CD4-positive, alpha-beta T cell treated with Interleukin-15 for 4 hours (primary cell): Measurements from ENCODE around the gene SPOCK3.
"Not testable (repeated sequence)": the region's sequence is repeated elsewhere in the genome, so short reads cannot be mapped to it uniquely, and the experiment has no call there.

ENCODE experiments used
- DNase-seq: peaks from one replicate; pipeline ENCODE4 v3.0.0-alpha.2; 2020; ENCODE audit warnings: low spot score

SPOCK3 gene

DNA sequence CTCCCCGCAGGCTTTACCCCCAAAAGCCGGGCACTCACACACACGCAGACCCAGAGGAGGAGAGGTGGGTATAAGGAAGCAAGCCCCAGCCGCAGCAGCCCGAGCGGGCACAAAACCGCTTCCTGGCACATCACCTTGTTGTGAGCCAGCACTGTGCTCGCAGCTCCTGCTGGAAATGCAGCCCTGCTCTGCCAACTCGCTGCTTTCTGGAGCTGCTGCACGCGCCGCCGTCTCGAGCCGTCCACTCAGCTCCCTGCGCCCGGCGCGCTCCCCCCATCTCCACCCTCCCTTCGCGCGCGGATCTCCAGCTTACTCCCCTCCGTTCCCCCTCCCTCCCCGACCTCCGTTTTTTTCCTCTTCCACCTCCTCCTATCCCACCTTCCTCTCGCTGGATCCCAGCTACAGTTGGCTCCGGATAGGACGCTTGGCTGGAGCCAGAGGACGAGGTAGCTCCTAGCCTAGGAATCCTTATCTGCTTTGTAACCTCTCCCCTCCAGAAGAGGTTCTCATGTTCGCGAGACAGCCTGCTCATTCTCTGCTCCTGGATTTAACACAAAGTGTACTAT is at the start of gene SPOCK3:
SPOCK3 (minus strand) TSS at position 179 of the 566 bp plus-strand sequence.
- no peak for DNase-seq

DNA sequence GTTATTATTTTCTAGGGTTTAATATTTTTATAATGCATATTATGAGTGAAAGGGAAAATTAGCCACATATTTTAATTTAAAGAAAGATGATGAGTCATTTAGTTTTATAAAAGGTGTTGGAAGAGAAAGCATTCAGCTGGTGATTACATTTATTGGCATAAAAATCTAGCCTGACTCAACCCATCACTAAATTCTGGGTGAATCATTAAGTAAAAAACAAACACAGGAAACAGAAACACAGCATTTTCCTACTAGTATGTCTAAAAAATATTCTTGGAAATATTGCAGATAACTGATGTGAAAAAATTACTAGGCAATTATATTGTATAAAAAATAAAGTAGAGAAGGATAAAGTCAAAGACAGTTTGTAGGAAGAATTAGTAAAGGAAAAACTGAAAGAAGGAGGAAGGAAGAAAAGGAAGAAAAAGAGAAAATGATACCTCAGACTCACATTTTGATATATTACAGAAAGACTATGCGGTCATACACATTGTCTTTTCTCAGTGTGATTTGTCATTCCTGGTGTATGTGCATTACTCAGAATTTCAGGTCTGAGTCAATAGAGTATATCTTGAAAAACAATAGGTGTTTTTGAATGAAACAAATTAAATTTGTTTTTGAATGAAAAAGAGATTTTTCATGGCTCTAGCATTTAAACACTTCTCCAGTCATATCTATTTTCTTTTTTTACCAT is 48.0 kb upstream of the SPOCK3 start:
- DNase-seq: no peak

DNA sequence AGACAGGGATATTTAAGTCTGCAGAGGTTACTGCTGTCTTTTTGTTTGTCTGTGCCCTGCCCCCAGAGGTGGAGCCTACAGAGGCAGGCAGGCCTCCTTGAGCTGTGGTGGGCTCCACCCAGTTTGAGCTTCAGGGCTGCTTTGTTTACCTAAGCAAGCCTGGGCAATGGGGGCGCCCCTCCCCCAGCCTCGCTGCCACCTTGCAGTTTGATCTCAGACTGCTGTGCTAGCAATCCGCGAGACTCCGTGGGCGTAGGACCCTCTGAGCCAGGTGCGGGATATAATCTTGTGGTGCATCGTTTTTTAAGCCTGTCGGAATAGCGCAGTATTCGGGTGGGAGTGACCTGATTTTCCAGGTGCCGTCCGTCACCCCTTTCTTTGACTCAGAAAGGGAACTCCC is 47.3 kb upstream of the SPOCK3 start:
- not testable (repeated sequence) for DNase-seq

DNA sequence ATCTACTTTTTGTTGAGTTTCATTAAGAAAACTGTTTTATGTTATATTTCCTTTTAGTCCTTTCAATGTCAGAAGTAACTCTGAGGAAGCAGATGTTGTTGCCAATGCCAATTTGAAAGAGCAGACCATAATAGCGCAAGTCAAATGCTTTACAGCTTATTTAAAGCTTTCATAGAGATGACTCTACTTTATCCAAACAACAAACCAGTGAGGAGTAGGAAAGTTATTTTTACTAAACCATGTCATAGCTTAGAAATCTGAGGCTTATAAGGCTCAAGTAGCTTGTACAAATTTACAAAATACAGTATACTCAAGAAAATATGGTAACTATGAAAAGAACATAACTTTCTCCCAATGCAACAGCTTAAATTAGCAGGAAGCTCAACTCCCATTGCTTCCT is 40.1 kb upstream of the SPOCK3 start:
- no peak for DNase-seq

DNA sequence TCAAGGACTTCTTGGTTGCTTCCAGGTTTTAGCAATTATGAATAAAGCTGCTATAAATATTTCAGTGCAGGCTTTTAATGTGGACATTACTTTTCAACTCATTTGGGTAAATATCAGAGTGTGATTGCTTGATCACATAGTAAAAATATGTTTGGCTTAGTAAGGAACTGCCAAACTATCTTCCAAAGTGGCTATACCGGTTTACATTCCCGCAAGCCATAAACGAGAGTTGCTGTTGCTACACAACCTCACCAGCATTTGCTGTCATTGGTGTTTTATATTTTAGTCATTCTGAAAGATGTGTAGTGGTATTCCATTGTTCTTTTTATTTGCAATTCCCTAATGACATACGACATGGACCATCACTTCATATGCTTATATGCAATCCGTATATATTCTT is 30.9 kb upstream of the SPOCK3 start:
- no peak for DNase-seq

DNA sequence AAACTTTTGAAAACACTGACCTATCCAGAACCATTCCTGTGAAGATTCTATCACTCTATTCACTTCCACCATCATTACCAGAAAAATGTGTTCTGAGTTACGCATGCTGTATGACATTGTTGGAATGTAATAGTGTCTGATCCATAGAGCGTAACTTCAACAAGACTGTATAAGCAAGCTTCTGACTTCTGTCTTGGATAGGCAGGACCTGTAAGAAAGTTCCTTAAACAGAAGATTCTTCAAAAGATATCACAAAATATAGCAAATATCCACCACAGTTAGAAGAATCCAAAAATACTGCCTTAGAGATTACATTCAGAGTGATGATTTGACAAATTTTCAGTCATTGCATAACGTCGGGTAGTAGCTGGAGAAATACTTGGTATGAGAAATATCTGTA is 14.0 kb upstream of the SPOCK3 start:
- no peak for DNase-seq

DNA sequence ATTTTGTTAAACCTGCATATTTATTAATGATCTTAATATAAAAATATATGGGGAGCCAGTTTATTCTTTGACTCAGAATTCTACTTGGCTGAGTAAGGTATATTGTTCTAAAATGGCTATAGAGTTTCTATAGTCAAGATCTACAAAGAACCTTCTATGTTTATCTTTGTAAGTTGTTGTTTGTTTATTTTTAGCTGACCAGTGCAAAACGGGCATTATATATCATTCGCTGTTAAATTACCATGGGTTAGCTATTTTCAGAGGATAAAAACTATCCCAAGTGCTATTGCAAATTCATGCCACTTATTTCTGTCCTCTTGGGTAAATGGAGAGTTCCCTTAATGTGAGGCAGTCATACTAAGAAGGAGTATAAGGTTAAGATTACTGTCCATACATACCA is 5.3 kb upstream of the SPOCK3 start:
- DNase-seq: no peak

DNA sequence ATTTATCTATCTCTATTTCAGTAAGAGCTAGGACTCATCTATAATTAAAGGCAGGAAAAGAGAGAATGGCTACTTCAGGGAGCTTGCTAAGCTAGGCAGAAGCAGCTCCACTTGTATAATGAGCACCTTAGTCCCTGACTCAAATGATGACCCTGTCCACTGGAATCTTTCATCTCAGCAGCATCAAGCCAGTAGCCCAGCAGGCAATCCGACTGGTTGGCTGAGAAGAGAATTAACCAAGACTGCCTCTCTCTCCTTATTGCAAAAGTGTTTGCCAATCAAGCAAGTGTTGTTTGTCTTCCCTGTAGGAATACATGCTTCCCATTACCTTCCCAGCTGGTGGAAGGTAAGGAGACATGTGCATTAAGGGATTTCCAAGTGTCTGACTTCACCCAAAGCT is 3.9 kb upstream of the SPOCK3 start:
- no peak for DNase-seq

DNA sequence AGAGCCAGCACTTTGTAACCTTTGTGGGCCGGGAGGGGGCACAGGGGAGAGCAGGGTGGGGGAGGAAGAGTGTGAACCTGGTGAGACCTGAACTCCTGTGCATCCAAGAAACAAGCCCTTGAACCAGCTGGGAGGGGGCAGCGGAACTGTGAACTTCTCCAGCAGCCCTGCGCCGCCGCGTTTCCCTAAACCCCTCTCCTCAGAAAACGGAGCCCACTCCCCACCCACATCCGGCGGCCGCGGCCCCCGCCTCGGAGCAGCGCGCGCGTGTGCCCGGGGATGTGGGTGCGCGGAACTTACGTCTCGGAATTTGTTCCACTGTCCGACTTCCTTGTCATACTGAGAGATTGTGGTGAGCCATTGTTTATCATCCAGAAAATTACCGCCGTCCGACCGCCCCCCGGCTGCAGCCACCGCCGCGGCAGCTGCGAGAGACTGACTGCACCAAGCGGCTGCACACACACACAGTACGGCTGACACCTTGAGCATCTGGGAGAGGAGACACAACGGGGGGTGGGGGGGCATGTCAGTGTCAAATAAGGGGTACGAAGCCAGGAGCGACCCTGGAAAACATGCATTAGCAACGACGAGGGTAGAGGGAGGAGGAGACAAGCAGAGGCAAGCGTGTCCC is 494 bp downstream of the SPOCK3 start:
- DNase-seq: no peak

DNA sequence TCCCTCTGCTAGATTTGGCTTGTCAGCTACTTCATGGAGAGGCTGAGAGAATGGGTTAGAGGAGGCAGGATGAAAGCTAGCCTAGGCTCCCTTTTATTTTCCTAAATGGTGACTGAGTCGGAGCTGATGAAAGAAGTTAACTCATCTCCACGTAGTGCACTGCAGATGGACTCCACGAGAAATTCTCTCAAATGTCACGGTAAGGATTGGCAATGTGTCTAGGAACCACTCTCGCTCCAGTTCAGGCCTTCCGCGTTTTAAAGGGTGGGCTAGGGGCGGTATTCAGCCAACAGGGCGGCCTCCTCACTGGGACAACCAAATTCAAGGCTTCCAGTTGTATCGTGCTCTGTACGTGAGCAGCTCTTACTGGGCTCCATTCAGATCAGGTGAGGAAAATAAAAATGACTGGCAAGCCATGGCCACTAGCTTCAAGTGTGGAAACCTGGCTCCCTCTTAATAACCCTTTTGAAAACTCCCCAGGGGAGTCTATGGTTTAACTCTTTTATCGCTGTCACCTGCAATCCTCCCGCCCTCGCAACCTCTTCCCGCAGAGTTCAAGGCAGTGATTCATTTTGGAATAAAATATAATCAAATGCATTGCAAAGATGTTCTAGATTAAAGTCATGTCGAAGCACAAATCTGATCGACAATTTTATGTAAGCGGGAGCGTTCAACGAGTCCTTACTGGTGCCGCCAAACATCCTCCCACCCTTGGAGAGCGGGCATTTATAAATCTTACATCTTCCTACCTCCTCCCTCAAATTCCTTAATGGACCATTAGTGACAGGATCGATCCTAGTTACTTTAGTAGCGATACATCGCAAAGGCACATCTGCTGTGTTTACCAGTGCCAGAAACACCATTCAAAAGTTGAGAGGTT is 1.2 kb downstream of the SPOCK3 start:
- DNase-seq: no peak

DNA sequence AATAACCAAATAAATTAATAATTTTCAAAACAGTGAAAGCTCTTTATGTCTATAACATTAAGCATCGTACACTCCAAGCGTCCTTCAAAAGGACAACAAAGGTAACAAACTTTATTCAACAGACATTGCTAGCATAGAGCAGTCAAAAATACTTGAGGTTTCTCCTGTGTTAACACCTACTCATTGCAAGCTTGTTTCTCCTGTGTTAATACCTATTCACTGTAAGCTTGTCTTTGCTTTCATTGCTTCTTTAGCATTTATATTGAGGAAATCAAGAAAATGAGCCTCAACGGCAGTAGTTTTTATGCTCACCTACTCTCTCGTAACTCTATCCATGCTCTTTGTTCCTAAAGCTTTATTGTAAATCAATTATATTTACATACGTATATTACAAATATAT is 3.5 kb downstream of the SPOCK3 start:
- DNase-seq: no peak

DNA sequence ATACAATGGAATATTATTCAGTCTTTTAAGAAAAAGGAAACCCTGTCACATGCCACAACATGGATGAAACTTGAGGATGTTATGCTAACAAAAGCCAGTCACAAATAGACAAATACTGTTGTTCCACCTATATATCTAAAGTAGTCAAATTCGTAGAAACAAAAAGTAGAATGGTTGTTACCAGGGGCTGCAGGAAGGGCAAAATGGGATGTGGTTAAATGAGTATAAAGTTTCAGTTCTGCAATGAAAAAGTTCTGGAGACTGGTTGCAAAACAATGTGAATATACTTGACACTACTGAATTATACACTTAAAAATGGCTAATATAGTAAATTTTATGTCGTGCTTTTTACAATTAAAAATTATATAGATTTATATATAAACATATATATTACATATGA is 12.2 kb downstream of the SPOCK3 start:
- DNase-seq: no peak

DNA sequence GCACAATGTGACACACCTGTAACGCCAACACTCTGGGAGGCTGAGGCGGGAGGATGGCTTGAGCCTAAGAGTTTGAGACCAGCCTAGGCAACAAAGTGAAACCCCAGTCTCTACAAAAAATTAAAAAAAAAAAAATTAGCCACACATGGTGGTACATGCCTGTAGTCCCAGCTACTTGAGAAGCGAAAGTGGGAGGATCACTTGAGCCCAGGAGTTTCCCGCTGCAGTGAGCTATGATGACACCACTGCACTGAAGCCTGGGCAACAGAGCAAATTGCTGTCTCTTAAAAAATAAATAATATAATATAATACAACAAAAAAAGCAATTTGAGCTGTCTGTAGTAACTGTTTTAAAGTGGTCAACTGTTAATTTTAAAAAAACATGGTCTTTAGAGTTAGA is 13.2 kb downstream of the SPOCK3 start:
- DNase-seq: no peak

DNA sequence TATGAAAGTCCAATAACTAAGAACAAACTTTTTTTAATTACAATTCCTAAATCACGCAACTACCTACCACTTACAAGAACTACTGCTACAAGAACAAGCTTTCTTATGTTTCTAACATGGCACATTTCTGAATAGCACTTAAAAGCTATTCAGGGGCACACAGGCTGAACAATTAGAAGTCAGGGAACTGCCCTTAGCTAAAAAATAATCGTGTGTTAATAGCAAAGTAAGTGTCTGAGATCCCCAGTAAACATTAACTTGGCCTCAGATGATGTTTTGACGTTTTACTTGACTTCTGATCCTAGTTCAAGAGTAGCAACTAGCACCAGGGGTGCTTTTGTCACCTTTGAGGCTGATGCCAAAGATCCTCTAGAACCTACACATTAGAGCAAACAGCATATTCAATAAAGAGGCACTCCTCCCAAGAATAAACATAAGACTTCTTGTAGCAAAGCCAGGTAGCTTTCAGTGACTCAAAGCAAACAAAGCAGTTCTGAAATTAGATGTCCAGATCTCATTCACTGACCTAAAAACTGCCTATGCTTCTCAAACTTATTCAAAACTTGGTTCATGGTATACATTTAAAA is 16.2 kb downstream of the SPOCK3 start:
- DNase-seq: no peak

DNA sequence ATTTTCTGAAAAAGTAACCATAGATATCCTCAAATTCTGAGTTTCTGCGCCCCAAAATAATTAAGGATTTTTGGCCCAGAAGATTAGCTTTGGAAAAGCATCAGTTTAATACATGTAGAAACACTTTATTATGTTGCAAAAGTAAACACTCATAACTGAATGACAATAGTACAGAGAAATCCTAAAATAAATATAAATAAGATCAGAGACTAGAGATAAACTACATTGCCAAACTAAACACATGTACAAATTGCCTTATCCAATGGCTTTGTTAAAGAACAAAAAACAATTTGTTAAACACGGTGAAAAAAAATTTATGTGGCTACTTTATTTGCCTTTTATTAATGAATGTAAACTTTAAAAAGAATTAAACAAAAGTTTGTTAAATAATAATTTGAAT is 17.5 kb downstream of the SPOCK3 start:
- no peak for DNase-seq

DNA sequence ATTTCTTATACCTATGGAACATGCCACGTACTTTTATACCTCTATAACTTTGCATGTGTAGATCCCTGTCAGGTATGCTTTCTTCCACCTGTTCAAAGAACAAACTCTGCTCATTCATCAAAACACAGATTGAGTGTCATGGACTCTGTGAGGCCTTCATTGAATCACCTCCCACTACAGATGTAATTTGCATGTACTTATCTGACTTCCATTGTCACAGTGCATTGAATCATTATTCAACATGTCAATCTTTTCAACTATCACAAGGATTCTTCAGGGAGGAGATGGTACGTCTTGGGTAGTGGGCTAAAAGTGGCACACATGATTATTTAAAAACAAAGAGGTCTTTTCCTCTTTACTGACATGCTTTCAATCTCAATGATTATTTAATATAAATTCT is 24.1 kb downstream of the SPOCK3 start:
- no peak for DNase-seq

DNA sequence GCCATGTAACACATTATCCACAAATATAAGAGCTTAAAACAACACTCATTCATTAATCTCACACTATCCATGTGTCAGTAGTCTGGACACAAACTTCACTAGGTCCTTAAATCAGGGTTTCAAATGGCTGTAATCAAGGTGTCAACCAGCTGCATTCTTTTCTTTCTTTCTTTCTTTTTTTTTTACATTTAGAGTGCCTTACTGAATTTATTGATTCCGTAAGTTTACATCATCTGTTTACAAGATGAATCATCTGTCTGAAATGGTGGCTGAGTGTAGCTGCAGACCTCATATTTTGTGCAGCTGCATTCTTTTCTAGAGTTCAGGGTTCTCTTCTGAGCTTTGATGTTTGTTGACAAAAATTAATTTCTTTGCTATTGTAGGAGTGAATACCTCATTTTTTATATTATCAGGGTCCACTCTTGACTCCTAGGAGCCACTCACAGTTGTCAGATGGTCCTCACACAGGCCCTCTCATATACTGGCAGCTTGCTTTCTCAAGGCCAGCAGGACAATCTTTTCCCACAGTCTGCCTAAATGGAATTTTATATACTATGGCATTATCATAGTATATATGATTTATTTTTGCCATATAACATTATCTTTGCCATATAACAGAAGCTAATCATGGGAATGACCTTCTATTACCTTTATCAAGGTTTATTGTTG is 37.8 kb downstream of the SPOCK3 start:
- DNase-seq: no peak

DNA sequence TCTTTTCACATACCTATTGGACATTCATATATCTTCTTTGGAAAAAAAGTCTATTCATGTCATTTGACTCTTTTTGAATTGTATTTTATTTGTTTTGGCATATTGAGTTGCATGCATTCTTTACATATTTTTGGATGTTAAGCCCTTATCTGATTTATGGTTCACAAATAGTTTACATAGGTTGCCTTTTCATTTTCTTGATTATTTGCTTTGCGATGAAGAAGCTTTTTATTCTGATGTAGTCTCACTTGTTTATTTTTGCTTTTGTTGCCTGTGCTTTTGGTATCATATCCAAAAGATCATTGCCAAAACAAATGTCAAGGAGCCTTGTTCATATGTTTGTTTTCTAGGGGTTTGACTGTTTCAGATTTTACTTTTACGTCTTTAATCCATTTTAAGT is 43.9 kb downstream of the SPOCK3 start:
- no peak for DNase-seq

DNA sequence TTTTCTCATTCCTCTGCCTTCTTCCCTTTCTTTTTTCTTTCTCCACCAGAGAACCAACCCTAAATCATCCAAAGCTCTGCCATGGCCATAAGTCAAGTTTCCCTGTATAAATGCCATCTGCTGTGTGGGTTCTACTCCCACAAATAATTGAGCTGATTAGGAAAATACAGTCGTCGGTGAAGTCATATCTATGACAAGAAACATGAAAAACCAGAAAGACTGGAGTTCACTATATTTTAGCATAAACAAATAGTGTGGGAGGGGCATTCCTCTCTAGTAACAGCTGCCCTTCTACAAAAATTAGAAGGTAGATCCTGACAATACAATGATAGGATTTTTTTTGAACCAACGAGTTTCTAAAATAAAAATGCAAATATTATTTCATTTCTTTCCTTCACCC is 48.8 kb downstream of the SPOCK3 start:
- DNase-seq: no peak

DNA sequence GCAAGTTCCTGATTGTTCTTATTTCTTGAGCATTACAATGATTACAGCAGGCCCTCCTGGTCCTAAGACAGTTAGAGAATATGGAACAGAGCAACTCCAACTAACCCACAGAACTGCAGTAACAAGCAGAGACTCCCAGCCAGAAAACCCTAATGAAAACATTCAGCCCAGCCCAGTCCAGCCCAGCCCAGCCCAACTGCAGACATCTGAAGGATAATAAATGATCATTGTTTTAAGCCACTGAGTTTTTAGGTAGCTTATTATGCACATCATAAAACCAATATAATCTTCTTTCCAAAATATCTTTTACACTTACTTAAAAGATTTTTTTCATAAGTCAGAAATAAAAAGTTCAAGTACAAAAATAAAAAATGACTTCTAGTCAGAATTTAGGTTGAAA is 51.3 kb downstream of the SPOCK3 start:
- DNase-seq: no peak

DNA sequence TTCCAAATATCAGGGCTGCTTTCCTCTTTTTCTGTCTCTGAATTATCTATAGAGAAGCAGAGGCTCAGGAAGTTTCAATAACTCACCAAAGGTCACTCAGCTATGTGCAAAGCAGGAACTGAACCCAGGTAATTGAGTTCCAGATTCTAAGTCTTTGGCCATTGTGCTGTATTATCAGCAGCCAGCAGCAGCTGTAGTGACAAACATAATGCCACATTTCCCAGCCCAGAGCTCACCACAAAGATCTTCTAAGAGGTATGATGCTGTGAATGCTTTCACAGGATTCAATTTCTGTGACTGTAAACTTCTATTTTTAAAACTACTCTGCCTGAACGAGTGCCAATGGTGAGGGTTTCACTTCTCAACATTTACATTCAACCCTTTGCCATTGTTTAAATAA is 56.4 kb downstream of the SPOCK3 start:
- DNase-seq: no peak
